NCI-H69 (cell line): ENCODE measurements around the gene USP12.
"Not testable (repeated sequence)": the region's sequence is repeated elsewhere in the genome, so short reads cannot be mapped to it uniquely, and the experiment has no call there.

Experiments used
- DNase-seq: peaks from one replicate; lab custom pipeline; 2025; lab: John Stamatoyannopoulos, UW

USP12 gene

GRCh38 chr13:27076421-27076820 lies 95.2 kb downstream of the USP12 start:
- peak; percentile 65 for DNase-seq

DNA sequence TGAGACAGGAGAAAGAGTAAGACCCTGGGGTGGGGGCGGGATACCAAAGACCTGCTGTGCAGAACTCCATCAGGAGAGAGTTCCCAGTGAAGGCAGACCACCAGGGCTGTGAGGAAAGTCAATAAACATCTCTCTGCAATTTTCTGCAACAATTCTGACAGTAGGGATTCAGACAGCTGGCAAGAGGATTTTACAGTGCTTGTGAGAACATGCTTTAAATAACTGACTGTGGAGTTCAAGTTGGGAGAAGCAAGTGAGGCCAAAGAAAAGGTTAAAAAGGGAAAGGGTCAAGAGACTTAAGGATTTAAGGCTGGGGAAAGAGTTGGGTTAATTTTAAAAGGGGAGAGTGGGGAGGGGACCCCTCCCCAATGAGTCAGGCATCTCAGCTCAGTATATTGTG lies 98.4 kb downstream of the USP12 start:
- no peak for DNase-seq

DNA sequence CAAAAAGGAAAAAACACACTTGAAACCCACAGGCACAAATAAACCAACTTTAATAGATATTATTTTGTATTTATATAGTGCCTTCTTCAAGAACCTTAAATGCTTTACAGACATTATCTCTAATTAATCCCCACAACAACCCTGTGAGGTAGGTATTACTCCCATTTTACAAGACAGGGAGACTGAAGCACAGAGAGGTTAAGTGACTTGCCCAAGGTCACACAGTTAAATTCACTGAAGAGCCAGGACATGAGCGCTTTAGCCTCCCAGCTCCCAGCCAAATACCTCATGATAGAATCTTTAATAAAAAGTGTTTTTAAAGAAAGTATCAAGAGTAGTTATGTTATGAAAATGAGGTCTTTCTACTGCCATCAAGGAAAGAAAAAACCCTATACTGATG lies 105.5 kb downstream of the USP12 start:
- not testable (repeated sequence) for DNase-seq

DNA sequence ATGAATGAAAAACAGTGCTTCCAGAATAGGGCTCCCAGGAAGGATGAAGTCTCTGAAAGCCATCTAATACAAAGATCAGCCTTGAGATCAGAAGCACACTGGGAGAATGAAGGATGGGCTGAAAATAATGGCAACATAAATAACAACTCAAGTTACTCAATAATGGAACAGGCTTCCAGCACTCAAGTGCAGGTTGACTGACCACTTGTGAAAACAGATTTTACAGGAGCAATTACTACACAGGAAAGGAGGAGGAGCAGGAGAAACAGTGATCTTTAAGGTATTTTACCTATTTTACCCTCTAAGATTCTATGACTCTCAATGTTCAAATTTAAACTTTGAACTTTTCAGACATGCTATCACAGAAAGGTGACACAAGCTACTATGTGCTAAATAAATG lies 106.0 kb downstream of the USP12 start:
- no peak for DNase-seq

DNA sequence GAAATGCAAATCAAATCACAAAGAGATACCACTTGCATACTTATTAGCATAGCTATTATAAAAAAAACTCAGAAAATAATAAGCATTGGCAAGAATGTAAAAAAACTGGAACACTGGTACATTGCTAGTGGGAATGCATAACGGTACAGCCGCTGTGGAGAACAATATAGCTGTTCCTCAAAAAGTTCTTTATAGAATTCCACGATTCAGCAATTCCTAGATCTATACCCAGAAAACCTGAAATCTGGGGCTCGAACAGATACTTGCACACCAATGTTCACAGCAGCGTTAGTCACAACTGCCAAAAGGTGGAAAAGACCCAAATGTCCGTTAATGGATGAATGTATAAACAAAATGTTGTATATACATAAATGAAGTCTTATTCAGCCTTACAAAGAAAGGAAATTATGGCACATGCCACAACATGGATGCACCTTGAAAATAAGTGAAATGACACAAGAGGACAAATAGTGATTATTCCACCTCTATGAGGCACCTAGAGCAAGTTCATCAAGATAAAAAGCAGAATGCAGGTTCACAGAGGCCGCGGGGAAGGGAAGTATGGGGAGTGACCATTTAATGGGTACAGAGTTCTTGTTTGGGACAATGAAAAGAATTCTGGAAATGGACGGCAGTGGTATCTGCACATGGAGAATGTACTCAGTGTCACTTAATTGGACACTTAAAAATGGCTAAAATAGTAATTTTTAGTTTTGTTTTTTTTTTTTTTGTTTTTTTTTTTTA lies 107.2 kb downstream of the USP12 start:
- DNase-seq, result no peak

DNA sequence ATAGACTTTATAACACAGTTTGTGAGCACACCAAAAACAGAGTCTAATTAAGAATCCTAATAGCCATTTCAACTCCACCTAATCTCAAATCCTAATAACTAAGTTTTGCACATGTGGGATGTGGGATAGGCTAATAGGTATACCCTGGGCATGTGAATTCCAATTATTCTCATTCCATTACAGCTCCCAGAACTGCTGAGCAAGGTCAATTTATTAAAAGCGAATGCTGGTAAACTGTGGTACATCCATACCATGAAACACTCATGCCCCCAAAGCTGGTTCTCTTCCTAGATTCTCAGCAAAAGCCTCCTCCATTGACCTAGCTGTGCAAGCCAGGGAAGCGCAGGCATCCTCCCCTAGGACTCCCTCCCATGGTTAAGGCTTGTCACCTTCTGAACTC lies 113.8 kb downstream of the USP12 start:
- no peak for DNase-seq

- DNase-seq, result no peak
Measured at GRCh38 chr13:27055526-27055925, 116.1 kb downstream of the USP12 start.

DNA sequence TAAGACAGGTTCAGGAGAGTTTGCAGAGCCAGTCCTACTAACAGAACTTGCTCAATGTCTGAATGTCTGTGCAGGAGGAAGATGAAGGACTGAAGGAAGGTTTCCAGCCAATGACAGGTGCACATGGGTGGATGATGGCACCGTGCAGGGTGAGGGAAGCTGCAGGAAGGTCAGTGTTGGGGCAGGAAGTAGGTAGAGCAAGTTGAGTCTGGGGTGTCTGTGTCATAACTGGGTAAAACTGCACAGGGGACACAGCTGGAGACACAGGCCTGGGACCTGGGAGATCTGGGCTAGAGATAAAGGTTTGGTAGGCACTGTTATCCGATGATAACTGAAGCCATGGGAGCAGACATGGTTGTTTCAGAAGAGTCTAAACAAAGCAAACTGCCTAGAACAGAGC lies 116.9 kb downstream of the USP12 start:
- DNase-seq, result no peak

DNA sequence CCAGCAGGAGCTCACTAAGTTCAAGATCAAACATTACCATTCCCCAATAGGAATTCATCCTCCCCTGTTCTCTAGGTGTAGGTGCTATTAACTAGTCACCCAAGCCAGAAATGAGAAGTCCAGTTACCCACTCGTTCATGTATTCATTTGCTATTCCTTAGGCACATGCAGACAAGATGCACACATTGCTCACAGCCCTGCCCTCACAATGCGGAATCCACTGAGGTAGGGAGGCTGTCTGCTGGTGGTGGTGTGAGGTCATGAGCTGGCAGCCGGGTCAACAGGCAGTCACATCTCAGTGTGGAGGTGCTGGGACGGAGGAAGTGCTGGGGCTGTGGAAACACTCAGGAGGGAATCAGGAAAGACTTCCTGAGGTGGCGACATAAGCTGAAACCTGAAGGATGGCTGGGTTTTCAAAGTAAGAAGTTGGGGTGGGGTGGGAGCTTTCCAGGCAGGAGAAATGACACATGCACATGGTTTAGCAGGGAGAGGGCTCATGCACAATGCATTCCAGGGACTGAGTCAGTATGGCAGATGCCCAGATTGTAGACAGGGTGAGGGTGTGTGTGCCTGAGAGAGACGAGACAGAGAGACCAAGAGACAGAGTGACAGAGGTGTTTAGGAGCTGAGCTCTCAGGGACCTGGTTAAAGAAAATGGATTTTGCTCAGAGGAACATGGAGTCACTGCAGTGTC lies 117.6 kb downstream of the USP12 start:
- DNase-seq, result no peak

- DNase-seq, result peak; percentile 78
Measured at GRCh38 chr13:27053210-27053884, 118.3 kb downstream of the USP12 start.

DNA sequence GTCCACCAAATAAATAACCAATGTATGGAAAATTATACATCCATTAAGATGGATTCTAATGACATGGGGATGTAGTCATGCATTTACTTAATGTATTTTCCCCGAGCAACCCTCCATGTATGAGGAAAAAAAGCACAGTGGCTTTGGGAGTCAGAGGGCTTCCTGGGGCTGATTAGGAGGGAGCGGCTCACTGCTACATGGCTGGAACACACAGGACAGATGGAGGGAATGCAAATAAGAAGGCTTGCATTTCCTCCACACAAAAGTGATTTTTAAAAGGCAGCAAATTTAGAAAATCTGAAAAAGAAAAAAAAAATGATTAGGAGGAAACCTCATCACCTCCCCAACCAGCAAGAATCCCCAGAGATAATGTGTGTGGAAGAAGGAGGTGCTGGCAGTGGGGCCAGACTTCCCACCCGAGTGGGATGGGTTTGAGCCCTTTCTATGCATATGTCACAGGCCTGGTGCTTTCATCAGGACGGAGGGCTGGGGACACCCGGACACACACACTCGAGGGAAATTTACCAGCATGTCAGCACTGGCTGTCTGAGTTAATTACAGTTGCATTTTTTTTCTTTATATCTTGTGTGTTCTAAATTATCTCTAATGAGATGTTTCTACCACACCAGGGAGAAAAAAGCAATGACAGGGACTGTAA lies 118.9 kb downstream of the USP12 start:
- no peak for DNase-seq

DNA sequence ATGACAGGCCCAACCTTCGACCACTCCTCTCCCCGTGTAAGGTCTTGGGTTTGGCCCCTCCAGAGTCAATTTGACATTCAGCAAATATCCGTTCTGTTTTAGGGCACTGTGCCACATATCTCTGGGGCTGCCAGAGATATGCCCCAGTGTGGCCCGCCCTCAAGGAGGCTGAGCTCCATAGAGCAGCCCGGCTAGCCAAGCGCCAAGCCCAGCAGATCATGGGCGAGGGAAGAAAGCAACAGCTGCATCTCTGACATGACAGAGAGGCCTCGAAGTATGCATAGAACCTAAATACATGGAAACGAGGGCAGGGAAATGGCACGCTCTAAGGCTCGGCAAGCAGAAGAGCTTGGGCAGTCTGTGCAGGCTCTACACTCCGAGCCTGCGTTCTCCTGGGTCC lies 124.5 kb downstream of the USP12 start:
- no peak for DNase-seq

GRCh38 chr13:27044837-27045570 lies 126.6 kb downstream of the USP12 start:
- no peak for DNase-seq

GRCh38 chr13:27043013-27043412 lies 128.6 kb downstream of the USP12 start:
- peak; percentile 9 for DNase-seq

GRCh38 chr13:27041341-27041740 lies 130.3 kb downstream of the USP12 start:
- no peak for DNase-seq

GRCh38 chr13:27040826-27041108 lies 130.8 kb downstream of the USP12 start:
- no peak for DNase-seq

DNA sequence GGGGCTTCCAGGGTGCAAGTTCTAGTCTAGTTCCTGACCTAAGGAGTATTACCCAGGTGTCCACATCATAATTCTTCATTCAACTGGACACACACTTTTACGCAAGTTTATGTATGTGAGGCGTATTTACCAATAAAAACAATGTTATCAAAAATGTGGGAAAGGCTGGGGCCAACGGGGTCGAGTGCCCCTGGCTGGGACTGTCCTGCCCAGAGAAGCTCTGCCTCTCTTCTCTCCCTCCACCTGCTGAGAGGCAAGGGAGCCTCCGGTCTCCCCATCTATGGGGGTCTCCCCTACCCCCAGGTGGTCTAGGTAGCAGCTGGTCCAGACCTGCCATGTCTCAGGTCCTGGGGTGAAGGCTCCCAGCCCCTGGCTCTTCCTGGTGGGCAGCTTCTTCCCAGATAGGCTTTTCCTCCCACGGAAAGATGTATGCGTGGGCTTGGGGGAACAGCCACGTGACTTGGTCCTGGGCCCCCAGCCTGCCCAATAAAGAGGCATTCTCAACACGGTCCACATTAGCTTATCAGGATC lies 132.4 kb downstream of the USP12 start:
- DNase-seq, result no peak

- no peak for DNase-seq
Measured at GRCh38 chr13:27038323-27038722, 133.3 kb downstream of the USP12 start.

GRCh38 chr13:27037571-27037970 lies 134.0 kb downstream of the USP12 start:
- DNase-seq, result peak; percentile 4

GRCh38 chr13:27037171-27037570 lies 134.4 kb downstream of the USP12 start:
- no peak for DNase-seq

- no peak for DNase-seq
Measured at GRCh38 chr13:27036236-27036981, 135.2 kb downstream of the USP12 start.
